Measurements from ENCODE around the gene EYS.
"Not testable (repeated sequence)": the region's sequence is repeated elsewhere in the genome, so short reads cannot be mapped to it uniquely, and the experiment has no call there.

The EYS gene

GRCh38 chr6:64085126-64085525 is 1621.9 kb downstream of the EYS start:
- in situ Hi-C loops (cut with MboI; ENCODE audit: low sequenced_read_pairs): no loop called here

- in situ Hi-C loops (cut with MboI; ENCODE audit: low sequenced_read_pairs): no loop called here
These were observed 1622.8 kb downstream of the EYS start for GRCh38 chr6:64084185-64084663.

GRCh38 chr6:64083261-64083660 is 1623.8 kb downstream of the EYS start:
- in situ Hi-C loops (cut with MboI; ENCODE audit: low sequenced_read_pairs): no loop called here

- in situ Hi-C loops (cut with MboI; ENCODE audit: low sequenced_read_pairs): no loop called here
These were observed 1625.6 kb downstream of the EYS start for GRCh38 chr6:64081453-64081852.

GRCh38 chr6:64074981-64075380 is 1632.0 kb downstream of the EYS start:
- in situ Hi-C loops (cut with MboI; ENCODE audit: low sequenced_read_pairs): no loop called here

GRCh38 chr6:64072686-64073085 is 1634.3 kb downstream of the EYS start:
- in situ Hi-C loops (cut with MboI; ENCODE audit: low sequenced_read_pairs): no loop called here

- in situ Hi-C loops (cut with MboI; ENCODE audit: low sequenced_read_pairs): no loop called here
These were observed 1642.1 kb downstream of the EYS start for GRCh38 chr6:64064919-64065318.

- in situ Hi-C loops (cut with MboI; ENCODE audit: low sequenced_read_pairs): no loop called here
These were observed 1643.9 kb downstream of the EYS start for GRCh38 chr6:64062960-64063683.

GRCh38 chr6:64054861-64055260 is 1652.2 kb downstream of the EYS start:
- in situ Hi-C loops (cut with MboI; ENCODE audit: low sequenced_read_pairs): no loop called here

GRCh38 chr6:64050590-64050989 is 1656.4 kb downstream of the EYS start:
- in situ Hi-C loops (cut with MboI; ENCODE audit: low sequenced_read_pairs): no loop called here

GRCh38 chr6:64049736-64050135 is 1657.3 kb downstream of the EYS start:
- in situ Hi-C loops (cut with MboI; ENCODE audit: low sequenced_read_pairs): no loop called here

- in situ Hi-C loops (cut with MboI; ENCODE audit: low sequenced_read_pairs): no loop called here
These were observed 1660.2 kb downstream of the EYS start for GRCh38 chr6:64046746-64047208.

GRCh38 chr6:64041373-64041772 is 1665.7 kb downstream of the EYS start:
- in situ Hi-C loops (cut with MboI; ENCODE audit: low sequenced_read_pairs): no loop called here

GRCh38 chr6:64040113-64040512 is 1666.9 kb downstream of the EYS start:
- in situ Hi-C loops (cut with MboI; ENCODE audit: low sequenced_read_pairs): no loop called here

- in situ Hi-C loops (cut with MboI; ENCODE audit: low sequenced_read_pairs): no loop called here
These were observed 1669.6 kb downstream of the EYS start for GRCh38 chr6:64037427-64037826.

GRCh38 chr6:64034910-64035655 is 1671.9 kb downstream of the EYS start:
- in situ Hi-C loops (cut with MboI; ENCODE audit: low sequenced_read_pairs): no loop called here

- in situ Hi-C loops (cut with MboI; ENCODE audit: low sequenced_read_pairs): no loop called here
These were observed 1672.7 kb downstream of the EYS start for GRCh38 chr6:64034291-64034690.

- in situ Hi-C loops (cut with MboI; ENCODE audit: low sequenced_read_pairs): not testable (repeated sequence)
These were observed 1675.9 kb downstream of the EYS start for GRCh38 chr6:64030950-64031618.

- in situ Hi-C loops (cut with MboI; ENCODE audit: low sequenced_read_pairs): no loop called here
These were observed 1683.3 kb downstream of the EYS start for GRCh38 chr6:64023693-64024092.

- in situ Hi-C loops (cut with MboI; ENCODE audit: low sequenced_read_pairs): no loop called here
These were observed 1692.4 kb downstream of the EYS start for GRCh38 chr6:64014595-64014994.

GRCh38 chr6:64013011-64013410 is 1694.0 kb downstream of the EYS start:
- in situ Hi-C loops (cut with MboI; ENCODE audit: low sequenced_read_pairs): no loop called here
